ENCODE results near the gene BMP8B.
"Not testable (repeated sequence)": the region's sequence is repeated elsewhere in the genome, so short reads cannot be mapped to it uniquely, and the experiment has no call there.

The BMP8B gene

GRCh38 chr1:39776886-39777285, 11.8 kb downstream of the BMP8B start:
- DNase-seq: no peak

GRCh38 chr1:39776400-39776713, 12.3 kb downstream of the BMP8B start:
- no peak for DNase-seq

DNA sequence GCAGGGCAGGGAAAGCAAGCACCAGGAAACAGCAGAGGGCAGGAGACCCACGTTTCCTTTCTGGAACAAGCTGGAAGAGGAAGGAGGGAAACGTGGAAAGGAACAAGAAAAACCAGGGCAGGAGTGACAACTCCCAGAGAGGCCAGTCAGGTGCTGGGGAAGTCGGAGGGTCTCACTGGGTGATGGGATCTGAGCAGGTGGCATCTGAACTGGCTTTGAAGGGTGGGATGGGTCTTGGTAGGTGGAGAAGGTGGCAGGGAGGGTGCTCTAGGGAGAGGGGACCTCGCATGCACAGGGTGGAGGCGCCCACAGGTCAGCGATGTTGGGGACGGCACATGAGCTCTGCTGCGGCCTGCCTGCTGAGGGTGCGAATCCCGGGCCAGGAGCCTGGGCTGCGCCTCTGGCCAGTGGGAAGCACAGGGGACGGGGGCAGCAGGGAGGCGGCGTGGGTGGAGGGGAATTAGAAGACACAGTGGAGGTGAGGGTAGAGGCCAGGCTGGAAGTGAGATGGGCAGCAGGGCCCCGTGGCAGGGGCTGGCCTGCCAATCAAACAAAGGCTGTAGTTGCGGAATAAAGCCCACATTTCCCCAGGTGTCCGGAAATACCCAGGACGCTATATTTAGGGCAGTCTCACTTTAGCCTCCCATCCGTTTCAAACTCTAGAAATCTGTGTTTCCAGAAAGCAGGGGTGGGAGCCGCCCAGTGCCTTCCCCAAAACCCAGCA, 12.8 kb downstream of the BMP8B start:
- not testable (repeated sequence) for DNase-seq

- DNase-seq: not testable (repeated sequence)
These were observed 13.5 kb downstream of the BMP8B start for GRCh38 chr1:39775141-39775540.

GRCh38 chr1:39773369-39773979, 15.2 kb downstream of the BMP8B start:
- DNase-seq: not testable (repeated sequence)

GRCh38 chr1:39771022-39771532, 17.6 kb downstream of the BMP8B start, which contains the start of gene OXCT2:
Gene OXCT2, minus strand, starts transcription at chr1:39771348. Its CDS starts 93 bp downstream, at chr1:39771255.
- DNase-seq: not testable (repeated sequence)

DNA sequence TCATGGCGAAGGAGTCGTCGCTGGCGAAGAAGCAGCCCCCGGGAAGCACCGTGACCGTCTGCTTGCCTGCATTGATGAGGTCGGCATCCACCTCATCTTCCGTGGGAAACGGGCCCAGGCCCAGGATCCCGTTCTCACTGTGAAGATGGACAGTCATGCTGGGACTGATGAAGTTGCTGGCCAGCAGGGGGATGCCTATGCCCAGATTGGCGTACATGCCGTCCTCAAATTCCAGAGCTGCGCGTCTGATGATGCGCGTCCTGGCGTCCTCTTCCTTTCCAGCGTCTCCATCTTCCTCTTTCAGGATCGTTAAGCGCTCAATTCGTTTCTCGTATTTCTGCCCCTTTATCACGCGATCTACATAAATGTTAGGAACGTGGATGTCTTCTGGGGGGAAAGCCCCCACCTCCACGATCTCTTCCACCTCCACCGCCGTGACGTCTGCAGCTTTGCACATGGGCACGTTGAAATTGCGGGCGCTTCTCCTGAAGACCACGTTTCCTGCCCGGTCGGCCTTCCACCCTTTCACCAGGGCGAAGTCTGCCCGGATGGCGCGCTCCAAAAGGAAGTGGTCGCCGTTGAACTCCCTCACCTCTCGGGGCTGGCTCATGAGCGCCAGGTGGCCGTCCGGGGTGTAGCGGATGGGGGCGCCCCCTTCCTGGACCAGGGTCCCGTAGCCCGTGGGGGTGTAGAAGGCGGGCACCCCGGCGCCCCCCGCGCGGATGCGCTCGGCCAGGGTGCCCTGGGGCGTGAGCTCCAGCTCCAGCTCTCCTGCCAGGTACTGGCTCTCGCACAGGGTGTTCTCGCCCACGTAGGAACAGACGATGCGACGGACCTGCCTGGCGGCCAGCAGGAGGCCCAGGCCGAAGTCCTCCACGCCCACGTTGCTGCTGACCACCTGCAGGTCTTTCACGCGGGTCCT, 18.3 kb downstream of the BMP8B start:
- DNase-seq: not testable (repeated sequence)

DNA sequence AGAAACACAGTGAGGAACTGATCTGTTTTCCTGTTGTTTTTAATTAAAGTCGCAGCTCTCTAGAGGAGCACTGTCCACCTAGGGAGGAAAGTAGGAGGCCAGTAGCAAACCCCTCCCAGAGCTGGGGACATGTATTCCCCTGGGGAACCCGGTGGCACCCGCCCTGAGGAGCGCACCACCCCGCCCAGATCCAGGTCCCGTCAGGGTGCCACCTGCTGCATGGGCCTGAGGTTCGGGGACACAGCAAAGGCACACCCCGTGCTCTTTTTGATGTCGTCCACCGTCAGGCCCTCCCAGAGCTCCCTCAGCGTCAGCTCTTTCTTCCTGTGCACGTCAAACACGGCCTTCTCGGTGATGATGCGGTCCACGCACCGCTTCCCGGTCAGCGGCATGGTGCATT, 19.2 kb downstream of the BMP8B start:
- not testable (repeated sequence) for DNase-seq

GRCh38 chr1:39766466-39766865, 22.2 kb downstream of the BMP8B start:
- DNase-seq: not testable (repeated sequence)

DNA sequence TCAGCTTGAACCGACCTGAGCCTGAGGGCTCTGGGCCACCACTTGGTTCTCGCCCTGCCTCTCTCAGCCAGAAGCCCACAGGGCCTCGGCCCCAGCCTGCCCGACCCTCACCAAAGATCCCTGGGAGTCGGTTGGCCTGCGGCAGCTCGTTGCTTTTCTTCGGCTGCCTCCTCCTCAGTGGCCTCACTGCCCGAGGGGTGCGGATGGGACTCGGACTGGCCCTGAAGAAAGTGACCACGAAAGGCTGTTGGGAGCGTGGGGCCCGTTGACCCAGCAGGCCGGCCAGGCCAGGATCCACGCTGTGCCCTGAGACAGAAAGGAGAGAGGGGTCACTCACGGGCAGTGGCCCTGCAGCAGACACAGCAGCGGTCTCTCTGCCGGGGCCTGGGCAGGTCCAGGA, 24.2 kb downstream of the BMP8B start:
- DNase-seq: not testable (repeated sequence)

DNA sequence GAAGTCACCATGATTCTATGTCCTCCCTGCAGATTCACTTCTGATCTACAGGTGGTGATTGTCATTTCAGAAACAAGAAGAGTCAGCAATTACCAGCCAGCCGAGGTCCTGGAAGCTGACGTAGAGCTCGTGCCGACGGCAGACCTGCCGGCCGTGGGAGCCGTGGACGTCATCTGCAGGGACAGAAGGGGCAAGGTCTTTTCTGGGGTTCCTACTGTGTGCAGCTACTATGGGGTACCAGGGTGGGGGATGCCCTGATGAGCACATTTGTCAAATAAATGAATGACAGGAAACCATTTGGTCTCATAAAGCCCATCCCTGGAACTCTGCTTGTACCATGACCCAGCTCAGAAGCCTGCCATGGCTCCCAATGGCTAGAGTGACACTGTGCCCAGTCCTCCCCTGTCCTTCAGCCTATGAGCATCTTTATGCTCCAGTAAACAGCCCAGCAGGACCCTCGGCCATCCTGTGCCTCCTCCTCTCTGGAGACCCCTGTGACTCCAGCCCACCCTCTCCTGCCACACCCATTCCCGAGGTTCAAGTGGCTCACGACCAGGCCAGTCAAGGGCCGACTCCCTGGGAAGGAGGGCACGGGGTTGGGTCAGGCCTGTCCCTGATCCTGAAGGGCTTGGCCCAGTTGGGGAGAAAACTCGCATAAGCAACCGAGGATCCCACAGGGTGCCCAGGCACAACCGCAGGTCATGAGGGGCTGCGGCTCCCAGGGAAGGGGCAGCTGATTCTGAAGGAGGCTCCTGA, 24.9 kb downstream of the BMP8B start:
- DNase-seq: not testable (repeated sequence)

- no peak for DNase-seq
These were observed 25.8 kb downstream of the BMP8B start for GRCh38 chr1:39762550-39763540.

GRCh38 chr1:39761557-39762260, 27.0 kb downstream of the BMP8B start:
- DNase-seq: no peak

GRCh38 chr1:39761016-39761415, 27.6 kb downstream of the BMP8B start:
- no peak for DNase-seq

- DNase-seq: no peak
These were observed 28.3 kb downstream of the BMP8B start for GRCh38 chr1:39760074-39761008.

DNA sequence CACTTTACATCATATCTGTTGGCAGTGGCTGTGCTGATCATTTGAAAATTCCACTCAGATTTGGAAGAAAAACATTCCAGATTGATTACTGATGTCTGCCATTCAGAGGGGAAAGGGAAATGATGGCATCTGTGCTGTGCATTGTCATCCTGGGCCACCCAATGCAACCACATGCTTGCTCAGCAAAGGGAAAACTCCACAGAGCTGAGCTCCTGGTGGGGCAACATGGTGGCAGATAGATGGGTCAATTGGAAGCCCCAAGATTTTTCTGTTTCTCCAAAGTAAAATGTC, 29.3 kb downstream of the BMP8B start:
- DNase-seq: no peak

- DNase-seq: no peak
These were observed 29.9 kb downstream of the BMP8B start for GRCh38 chr1:39758556-39759435.

- DNase-seq: no peak
These were observed 31.2 kb downstream of the BMP8B start for GRCh38 chr1:39757501-39757900.

Data from NK-92 treated with Interleukin-12 subunit alpha and Interleukin-12 subunit beta, amount 100 ng/mL, for 24 hours (cell line).